Measurements from ENCODE around the gene CLTA. TPM values are rescaled to one million over a fixed set of nuclear protein-coding genes. Genes with fewer than 3 reads are reported as not detected.

Gene CLTA
- total RNA-seq, 1 donor from 2014 or later = 104 TPM

DNA sequence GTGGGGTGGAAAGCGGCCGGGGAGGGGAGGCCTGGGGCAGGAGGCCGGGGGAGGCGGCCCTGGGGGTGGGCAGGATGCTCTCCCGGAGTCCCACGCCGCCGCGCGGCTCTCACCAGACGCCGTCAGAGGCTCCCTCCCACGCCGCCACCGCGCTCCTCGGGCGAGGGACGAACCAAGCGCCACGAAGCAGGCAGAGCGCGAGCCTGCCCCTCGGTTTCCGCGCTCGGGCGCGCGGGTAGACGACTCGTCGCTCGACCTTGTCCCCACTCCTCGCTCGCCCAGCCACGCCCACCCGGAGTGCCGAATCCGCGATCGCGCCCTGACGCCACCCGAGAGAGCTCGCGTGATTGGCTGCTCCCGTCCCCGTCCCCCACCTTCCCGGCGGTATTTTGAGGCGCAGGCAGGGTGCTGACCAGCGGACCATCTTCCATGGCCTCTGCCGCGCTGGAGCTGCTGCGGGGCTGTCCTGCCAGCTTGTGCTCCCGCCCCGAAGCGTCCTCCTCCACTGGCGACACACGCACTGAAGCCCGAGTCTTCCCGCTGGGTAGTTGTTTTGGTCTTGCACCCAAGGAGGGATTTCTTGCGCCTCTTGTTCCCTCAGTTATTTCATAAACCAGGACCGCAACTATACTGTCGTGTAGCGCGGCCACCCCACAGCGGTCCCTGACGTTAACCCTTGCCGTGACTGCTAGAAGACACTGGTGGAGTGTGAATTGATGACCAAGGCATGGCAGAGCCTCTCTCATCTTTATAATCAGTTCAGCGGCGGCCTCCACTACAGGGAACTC lies 67.7 kb downstream of the CLTA start, which contains the start of gene GNE:
Gene GNE, minus strand, starts transcription at position 241 of the 788 bp plus-strand sequence. CDS start 9,093 bp downstream, outside the sequence.
- ATAC-seq (ENCODE audit: low read depth) (peak; percentile 80), DNase-seq (peak; percentile 97)
- Mint-ChIP-seq H3K27me3 (no peaks in the 10 kb centered on the region), H3K9me3 (no peaks in the 10 kb centered on the region), H3K4me1 (peaks cover 16% of the 10 kb centered on the region), H3K36me3 (ENCODE audit: low read depth) (peaks cover 5% of the 10 kb centered on the region), H3K4me3 (peak within 1 kb of the TSS; percentile 95), H3K27ac (peak within 1 kb of the TSS; percentile 92)
- CTCF ChIA-PET = interaction anchor here (1.7 kb wide), 1 partner anchor 69 kb away, joined by 4 read pairs; no protein-coding TSS in a partner anchor
- TF ChIP-seq, protein P1, sequence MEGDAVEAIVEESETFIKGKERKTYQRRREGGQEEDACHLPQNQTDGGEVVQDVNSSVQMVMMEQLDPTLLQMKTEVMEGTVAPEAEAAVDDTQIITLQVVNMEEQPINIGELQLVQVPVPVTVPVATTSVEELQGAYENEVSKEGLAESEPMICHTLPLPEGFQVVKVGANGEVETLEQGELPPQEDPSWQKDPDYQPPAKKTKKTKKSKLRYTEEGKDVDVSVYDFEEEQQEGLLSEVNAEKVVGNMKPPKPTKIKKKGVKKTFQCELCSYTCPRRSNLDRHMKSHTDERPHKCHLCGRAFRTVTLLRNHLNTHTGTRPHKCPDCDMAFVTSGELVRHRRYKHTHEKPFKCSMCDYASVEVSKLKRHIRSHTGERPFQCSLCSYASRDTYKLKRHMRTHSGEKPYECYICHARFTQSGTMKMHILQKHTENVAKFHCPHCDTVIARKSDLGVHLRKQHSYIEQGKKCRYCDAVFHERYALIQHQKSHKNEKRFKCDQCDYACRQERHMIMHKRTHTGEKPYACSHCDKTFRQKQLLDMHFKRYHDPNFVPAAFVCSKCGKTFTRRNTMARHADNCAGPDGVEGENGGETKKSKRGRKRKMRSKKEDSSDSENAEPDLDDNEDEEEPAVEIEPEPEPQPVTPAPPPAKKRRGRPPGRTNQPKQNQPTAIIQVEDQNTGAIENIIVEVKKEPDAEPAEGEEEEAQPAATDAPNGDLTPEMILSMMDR (IDR thresholded peaks at IDR 0.05) = no peak
- intact Hi-C loops (cut with micrococcal nuclease) = loop anchor here (1.0 to 5.0 kb wide), 5 partner anchors 68 to 508 kb away; partner anchors contain the start of genes CLTA and RNF38
- POLR2A ChIA-PET = interaction anchor here (0.5 to 2.4 kb wide), 8 partner anchors 10 to 230 kb away, joined by 3 to 18 read pairs (median 4); partner anchors contain the start of gene CLTA

DNA sequence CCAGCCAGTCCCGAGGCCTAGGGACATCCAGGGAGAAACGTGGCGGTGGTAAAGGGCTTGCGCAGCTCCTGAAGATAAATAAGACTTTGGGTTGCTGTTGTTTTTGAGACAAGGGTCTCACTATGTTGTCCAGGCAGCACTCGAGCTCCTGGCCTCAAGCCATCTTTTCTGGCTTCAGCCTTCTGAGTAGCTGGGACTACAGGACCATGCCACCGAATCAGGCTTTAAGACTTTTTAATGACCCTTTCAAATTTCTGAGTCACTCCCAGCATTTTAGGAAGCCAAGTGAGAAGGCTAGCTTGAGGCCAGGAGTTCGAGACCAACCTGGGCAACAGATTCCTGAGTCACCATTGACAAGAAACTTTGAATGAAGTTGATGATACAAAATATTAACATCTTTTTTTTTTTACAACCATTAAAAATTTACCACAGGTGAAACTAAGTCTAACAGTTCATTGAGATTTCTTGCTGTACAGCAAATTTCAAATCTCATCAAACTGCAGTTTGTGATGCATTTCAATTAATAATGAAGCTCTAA lies 68.3 kb downstream of the CLTA start:
- POLR2A ChIA-PET = interaction anchor here (0.5 to 2.4 kb wide), 7 partner anchors 10 to 229 kb away, joined by 3 to 18 read pairs (median 3); partner anchors contain the start of gene CLTA

More for the DNA sequence above, 68.3 kb downstream of the CLTA start:
- Mint-ChIP-seq H3K36me3 (ENCODE audit: low read depth) (peaks cover 5% of the 10 kb centered on the region), H3K27ac (peak overlapping the region; percentile 92), H3K9me3 (no peaks in the 10 kb centered on the region), H3K4me3 (peak overlapping the region; percentile 95), H3K27me3 (no peaks in the 10 kb centered on the region), H3K4me1 (peaks cover 16% of the 10 kb centered on the region)
- CTCF ChIA-PET = interaction anchor here (1.7 kb wide), 1 partner anchor 68 kb away, joined by 4 read pairs; no protein-coding TSS in a partner anchor
- DNase-seq = no peak
- intact Hi-C loops (cut with micrococcal nuclease) = loop anchor here (1.0 to 5.0 kb wide), 5 partner anchors 69 to 507 kb away; partner anchors contain the start of genes CLTA and RNF38
- ATAC-seq (ENCODE audit: low read depth) = no peak
- TF ChIP-seq, protein P1 (IDR thresholded peaks at IDR 0.05) = no peak

Other genes with a start within 250 kb of the CLTA start
- not detected in 2 replicates for gene OR2S2, start 232.8 kb upstream of the CLTA start, total RNA-seq
- gene RECK, start 154.0 kb upstream of the CLTA start, total RNA-seq = 4.2 and 5.0 TPM in 2 replicates
- 13.6 and 14.3 TPM in 2 replicates for gene GLIPR2, start 54.2 kb upstream of the CLTA start, total RNA-seq
- not detected in 2 replicates for gene CCIN, start 21.5 kb upstream of the CLTA start, total RNA-seq
- gene GNE, start 67.5 kb downstream of the CLTA start, total RNA-seq = 18.1 and 19.3 TPM in 2 replicates
- 43.8 and 52.1 TPM in 2 replicates for gene RNF38, start 209.3 kb downstream of the CLTA start, total RNA-seq